Body of pancreas (tissue), 4 donors: ENCODE data around the gene IL12B. TPM values are rescaled to one million over a fixed set of nuclear protein-coding genes. Genes with fewer than 3 reads are reported as not detected.

ENCODE experiments used
- ATAC-seq: fragments of 150-250 bp; one replicate; pipeline ENCODE4 v1.9.1; 2016
- DNase-seq, 4 donors: peaks; one replicate each; pipeline ENCODE4 v3.0.0-alpha.2; 2019
- H3K27ac ChIP-seq, 4 donors: fragments of 200-600 bp; sonication (generic); 1 replicate in 3 of 4; 2 replicates in 1 of 4; pipeline versions ENCODE4 v1.5.1 to v1.6.1; 2016 to 2019; ENCODE audit warnings: mild to moderate bottlenecking in 1 of 4, mixed read lengths in 1 of 4, moderate library complexity in 1 of 4
- H3K27me3 ChIP-seq, 2 donors: fragments of 200-600 bp; sonication (generic); one replicate each; pipeline ENCODE4 v1.6.0; 2016; ENCODE audit warnings: mild to moderate bottlenecking in 1 of 2
- H3K36me3 ChIP-seq, 2 donors: fragments of 200-600 bp; sonication (generic); replicated peaks in 1 of 2; 2 replicates each; pipeline ENCODE4 v1.5.1; 2016; ENCODE audit warnings: low read depth in 2 of 2; ENCODE audit not compliant: insufficient read depth in 1 of 2
- H3K4me1 ChIP-seq: fragments of 200-600 bp; sonication (generic); one replicate; pipeline ENCODE4 v1.6.0; 2016
- H3K4me3 ChIP-seq, 2 donors: fragments of 200-600 bp; sonication (generic); 1 replicate in 1 of 2; 2 replicates in 1 of 2; pipeline ENCODE4 v1.5.1; 2016 to 2019
- H3K9me3 ChIP-seq, 3 donors: fragments of 200-600 bp; sonication (generic); 1 replicate in 2 of 3; 2 replicates in 1 of 3; pipeline ENCODE4 v1.5.1; 2016
- CTCF ChIP-seq, 7 experiments: fragments of 450-650 bp in 4 of 7; fragments of 200-600 bp in 3 of 7; sonication (generic) in 3 of 7; IDR thresholded peaks; one replicate each; pipeline ENCODE4 v1.5.1; 2016 to 2019; ENCODE audit warnings: antibody characterized with exemption in 7 of 7
- POLR2A ChIP-seq, 3 donors: fragments of 450-650 bp; IDR thresholded peaks; one replicate each; pipeline ENCODE4 v1.6.1; 2016; ENCODE audit warnings: antibody characterized with exemption in 3 of 3, mild to moderate bottlenecking in 2 of 3
- WGBS, 2 donors: methylation state at CpG; one replicate each; pipeline ENCODE4 v1.1.5; 2017; 5-methylcytosine and 5-hydroxymethylcytosine counted together
- intact Hi-C: fragments of 100-400 bp; cut with DNase I; formaldehyde crosslinking; loops from one replicate; pipeline ENCODE4 v1.15.1; 2023
- total RNA-seq, 2 donors: library from RNA; depleted of rRNA; stranded (reverse); fragments of >200 nt; gene quantifications; one replicate each; pipeline ENCODE4 v1.1.0, GENCODE V29; 2016

Gene IL12B
- total RNA-seq, 2 donors from 2014 or later, result not detected

GRCh38 chr5:159343295-159344094 lies 13.2 kb upstream of the IL12B start:
- H3K27me3 ChIP-seq, result no peaks in the 10 kb centered on the region
- H3K4me1 ChIP-seq, result no peaks in the 10 kb centered on the region
- DNase-seq (no peak), ATAC-seq (no peak)
- no peak overlapping the region for H3K27ac ChIP-seq
- peaks cover 0 to 9% (median 0%) of the 10 kb centered on the region in 3 donors for H3K9me3 ChIP-seq
- no peaks in the 10 kb centered on the region for H3K36me3 ChIP-seq
- intact Hi-C loops, result no loop called here
- WGBS, 2 donors, result 63 to 71% methylated on average over 4 of the region's 4 CpGs
- TF ChIP-seq CTCF (IDR thresholded peaks at IDR 0.05), result no peak
- no peak for TF ChIP-seq POLR2A (IDR thresholded peaks at IDR 0.05)
- no peak overlapping the region for H3K4me3 ChIP-seq

GRCh38 chr5:159342840-159343239 lies 12.6 kb upstream of the IL12B start:
- 43 to 53% methylated on average over 1 of the region's 1 CpG for WGBS, 2 donors
- DNase-seq, result no peak
- Histone ChIP-seq H3K36me3 (no peaks in the 10 kb centered on the region), H3K4me3 (no peak overlapping the region), H3K9me3 (peaks cover 0 to 9% (median 0%) of the 10 kb centered on the region in 3 donors), H3K27me3 (no peaks in the 10 kb centered on the region), H3K27ac (no peak overlapping the region), H3K4me1 (no peaks in the 10 kb centered on the region)
- no peak for ATAC-seq
- TF ChIP-seq POLR2A (IDR thresholded peaks at IDR 0.05), result no peak
- no peak for TF ChIP-seq CTCF (IDR thresholded peaks at IDR 0.05)
- intact Hi-C loops, result no loop called here

- 11 to 15% methylated on average over 4 of the region's 4 CpGs for WGBS, 2 donors
- TF ChIP-seq CTCF (IDR thresholded peaks at IDR 0.05) (no peak), POLR2A (IDR thresholded peaks at IDR 0.05) (no peak)
- no peaks in the 10 kb centered on the region for H3K27me3 ChIP-seq
- H3K9me3 ChIP-seq, result peaks cover 0 to 9% (median 0%) of the 10 kb centered on the region in 3 donors
- intact Hi-C loops, result no loop called here
- H3K36me3 ChIP-seq, result no peaks in the 10 kb centered on the region
- no peak overlapping the region for H3K4me3 ChIP-seq
- DNase-seq, result peak; percentile 36 to 78 (median 58)
- H3K27ac ChIP-seq, result no peak overlapping the region
- ATAC-seq, result peak; percentile 74
- no peaks in the 10 kb centered on the region for H3K4me1 ChIP-seq
Measured at GRCh38 chr5:159341906-159342310, 11.6 kb upstream of the IL12B start.

- Histone ChIP-seq H3K4me3 (no peak overlapping the region), H3K27me3 (no peaks in the 10 kb centered on the region), H3K27ac (no peak overlapping the region), H3K9me3 (peaks cover 0 to 9% (median 0%) of the 10 kb centered on the region in 3 donors), H3K4me1 (no peaks in the 10 kb centered on the region), H3K36me3 (no peaks in the 10 kb centered on the region)
- ATAC-seq, result no peak
- no peak for DNase-seq
- no peak for TF ChIP-seq CTCF (IDR thresholded peaks at IDR 0.05)
- no peak for TF ChIP-seq POLR2A (IDR thresholded peaks at IDR 0.05)
- intact Hi-C loops, result no loop called here
- 73 to 83% methylated on average over 2 of the region's 2 CpGs for WGBS, 2 donors
Measured at GRCh38 chr5:159341145-159341544, 10.9 kb upstream of the IL12B start.

GRCh38 chr5:159340511-159340910 lies 10.2 kb upstream of the IL12B start:
- Histone ChIP-seq H3K27ac (no peak overlapping the region), H3K36me3 (no peaks in the 10 kb centered on the region), H3K9me3 (peaks cover 0 to 9% (median 0%) of the 10 kb centered on the region in 3 donors), H3K4me3 (no peak overlapping the region), H3K4me1 (no peaks in the 10 kb centered on the region), H3K27me3 (no peaks in the 10 kb centered on the region)
- TF ChIP-seq POLR2A (IDR thresholded peaks at IDR 0.05) (no peak), CTCF (IDR thresholded peaks at IDR 0.05) (no peak)
- intact Hi-C loops, result no loop called here
- ATAC-seq (no peak), DNase-seq (no peak)
- WGBS, 2 donors, result 82 to 87% methylated on average over 4 of the region's 4 CpGs
